ENCODE data around the gene TNFRSF1A.

DNA sequence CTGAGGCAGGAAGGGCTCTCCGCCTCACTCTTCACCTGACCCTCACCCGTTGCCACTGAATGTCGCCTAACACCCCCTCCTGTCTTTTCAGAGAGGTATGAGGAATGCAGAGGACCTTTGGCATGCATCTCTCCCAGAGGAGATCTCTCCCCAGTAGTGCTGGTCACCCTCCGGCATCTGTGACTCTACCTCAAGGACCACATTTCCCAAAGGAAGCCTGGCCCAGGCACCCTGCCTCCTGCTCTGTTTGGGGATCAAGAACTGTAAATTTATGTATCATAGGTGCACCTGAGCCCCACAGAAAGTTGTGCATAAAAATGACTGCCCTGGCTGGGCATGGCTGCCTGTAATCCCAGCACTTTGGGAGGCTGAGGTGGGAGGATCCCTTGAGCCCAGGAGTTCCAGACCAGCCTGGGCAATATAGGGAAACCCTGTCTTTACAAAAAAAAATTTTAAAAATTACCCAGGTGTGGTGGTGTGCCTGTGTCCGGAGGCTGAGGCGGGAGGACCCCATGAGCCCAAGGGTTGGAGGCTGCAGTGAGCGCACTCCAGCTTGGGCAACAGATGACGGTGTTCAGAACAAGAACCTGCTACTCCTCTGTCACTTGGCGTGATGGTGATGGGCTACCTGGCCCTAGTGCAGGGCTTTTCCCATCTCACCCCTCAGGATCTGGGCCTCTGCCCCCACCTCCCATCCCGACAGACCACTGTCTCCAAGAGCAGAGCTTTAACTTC is 13.7 kb downstream of the TNFRSF1A start:
- TF ChIP-seq, protein P1, sequence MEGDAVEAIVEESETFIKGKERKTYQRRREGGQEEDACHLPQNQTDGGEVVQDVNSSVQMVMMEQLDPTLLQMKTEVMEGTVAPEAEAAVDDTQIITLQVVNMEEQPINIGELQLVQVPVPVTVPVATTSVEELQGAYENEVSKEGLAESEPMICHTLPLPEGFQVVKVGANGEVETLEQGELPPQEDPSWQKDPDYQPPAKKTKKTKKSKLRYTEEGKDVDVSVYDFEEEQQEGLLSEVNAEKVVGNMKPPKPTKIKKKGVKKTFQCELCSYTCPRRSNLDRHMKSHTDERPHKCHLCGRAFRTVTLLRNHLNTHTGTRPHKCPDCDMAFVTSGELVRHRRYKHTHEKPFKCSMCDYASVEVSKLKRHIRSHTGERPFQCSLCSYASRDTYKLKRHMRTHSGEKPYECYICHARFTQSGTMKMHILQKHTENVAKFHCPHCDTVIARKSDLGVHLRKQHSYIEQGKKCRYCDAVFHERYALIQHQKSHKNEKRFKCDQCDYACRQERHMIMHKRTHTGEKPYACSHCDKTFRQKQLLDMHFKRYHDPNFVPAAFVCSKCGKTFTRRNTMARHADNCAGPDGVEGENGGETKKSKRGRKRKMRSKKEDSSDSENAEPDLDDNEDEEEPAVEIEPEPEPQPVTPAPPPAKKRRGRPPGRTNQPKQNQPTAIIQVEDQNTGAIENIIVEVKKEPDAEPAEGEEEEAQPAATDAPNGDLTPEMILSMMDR (conservative IDR thresholded peaks at IDR 0.05; ENCODE audit: low read length) = no peak
- no peak for TF ChIP-seq EZH2phosphoT487 (IDR thresholded peaks at IDR 0.05; ENCODE audit: borderline replicate concordance)

Data from Loucy (cell line).